ENCODE data around the gene TRAP1.
"Not testable (repeated sequence)": the region's sequence is repeated elsewhere in the genome, so short reads cannot be mapped to it uniquely, and the experiment has no call there.

Gene TRAP1

DNA sequence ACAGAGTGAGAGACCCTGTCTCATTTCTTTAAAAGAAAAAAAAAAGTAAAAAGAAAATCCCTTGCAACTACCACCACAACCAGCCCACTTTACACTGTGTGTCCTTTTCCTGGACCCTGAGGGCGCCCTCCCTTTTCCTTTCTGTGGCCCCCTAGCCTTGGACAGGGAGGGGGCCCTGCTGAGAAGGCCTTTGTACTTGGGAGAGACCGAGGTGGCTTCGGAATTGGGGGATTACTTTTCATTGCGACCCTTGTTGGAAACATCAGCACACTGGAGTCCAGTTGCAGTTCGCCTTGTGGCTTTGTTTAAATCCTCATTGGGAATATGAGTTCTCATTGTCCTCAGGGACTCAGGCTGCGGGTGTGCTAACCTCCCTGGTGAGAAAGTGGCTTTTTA lies 72.2 kb downstream of the TRAP1 start:
- no peak for FAIRE-seq

DNA sequence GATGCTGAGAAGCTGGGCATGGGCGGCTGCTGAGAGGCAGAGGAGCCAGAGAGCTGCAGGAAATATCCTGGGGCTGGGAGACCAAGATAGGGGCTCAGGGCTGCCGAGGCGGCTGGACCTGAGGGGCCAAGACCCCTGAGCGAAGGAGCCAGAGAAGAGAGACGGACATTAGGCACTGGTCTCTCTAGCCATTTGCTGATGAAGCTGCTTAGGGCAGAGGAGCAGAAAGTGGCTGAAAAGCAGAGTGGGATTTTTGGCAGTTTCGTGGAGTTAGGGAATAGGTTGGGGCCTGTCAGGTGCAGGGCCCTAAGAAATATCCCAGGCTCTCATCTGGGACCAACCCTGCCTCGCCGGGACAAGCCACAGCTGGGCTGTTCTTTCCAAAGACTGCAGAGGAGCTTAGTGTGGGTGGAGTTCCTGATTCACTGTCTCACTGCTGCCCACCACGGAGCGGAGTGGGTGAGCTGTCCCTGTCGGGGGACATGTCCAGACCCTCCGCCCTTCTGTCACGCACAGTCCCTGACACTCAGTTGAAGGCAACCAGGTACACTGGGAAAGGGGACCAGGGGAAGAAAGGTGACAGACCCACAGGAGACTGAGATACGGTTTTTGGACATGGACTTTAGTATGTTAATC lies 74.1 kb downstream of the TRAP1 start:
- FAIRE-seq = no peak

DNA sequence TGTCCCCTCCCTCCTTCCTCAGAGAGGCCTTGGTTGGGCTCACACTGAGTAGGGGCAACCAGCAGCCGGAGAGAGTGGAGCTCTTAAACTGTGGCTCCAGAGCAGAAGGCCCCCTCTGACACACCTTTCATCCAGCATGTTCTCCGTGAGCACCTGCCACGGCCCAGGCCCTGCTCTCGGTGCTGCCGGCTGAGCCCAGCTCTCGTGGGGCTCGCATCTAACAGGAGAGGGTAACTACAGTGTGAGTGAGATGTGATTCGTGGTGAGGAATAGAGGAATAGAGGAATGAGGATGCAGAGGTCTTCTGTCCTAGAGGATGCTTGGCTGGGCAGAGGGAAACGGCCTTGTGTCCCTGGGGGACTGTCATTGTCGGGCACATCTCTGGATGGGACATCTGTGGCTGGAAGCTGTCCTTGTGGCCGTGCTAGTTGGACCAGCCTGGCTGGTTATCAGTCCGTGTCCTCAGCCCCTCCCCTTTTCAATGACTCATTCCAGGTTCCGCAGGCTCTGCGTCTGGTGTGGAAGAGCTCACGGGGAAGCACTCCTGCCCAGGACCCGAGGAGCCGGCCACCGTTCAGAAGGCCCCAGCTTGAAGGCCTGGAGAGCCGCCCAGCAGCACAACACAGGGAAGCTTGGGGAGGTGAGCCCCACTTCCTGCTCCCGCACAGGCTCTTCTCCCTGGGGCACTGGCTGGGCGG lies 74.8 kb downstream of the TRAP1 start:
- no peak for FAIRE-seq

DNA sequence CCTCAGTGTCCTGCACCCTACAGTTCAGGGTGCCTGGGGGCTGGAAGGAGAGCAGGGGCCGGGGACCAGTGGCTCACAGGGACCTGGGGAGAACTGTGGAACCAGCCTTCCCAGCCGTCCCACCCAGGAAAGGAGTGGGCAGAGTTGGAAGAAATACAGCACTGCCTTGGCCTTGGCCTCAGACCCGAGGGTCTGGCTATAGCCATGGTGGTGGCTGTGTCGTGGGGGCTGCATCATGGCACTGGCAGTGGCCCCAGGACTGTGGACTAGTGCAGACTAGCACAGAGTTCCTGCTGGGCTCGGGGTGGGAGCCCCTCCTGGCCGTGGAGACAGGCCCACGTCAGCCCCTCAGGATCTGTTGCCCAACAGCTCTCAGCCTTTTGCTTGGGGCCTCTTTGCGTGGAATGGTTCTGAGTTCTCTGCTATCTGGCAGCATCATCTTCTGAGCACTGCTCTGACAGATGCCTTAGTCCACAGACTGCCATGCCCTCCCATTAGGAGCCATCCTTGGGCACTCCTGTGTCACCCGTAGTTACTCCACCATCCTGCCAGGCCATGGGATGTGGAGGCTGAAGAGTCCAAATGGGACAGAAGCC lies 75.4 kb downstream of the TRAP1 start:
- FAIRE-seq = no peak

DNA sequence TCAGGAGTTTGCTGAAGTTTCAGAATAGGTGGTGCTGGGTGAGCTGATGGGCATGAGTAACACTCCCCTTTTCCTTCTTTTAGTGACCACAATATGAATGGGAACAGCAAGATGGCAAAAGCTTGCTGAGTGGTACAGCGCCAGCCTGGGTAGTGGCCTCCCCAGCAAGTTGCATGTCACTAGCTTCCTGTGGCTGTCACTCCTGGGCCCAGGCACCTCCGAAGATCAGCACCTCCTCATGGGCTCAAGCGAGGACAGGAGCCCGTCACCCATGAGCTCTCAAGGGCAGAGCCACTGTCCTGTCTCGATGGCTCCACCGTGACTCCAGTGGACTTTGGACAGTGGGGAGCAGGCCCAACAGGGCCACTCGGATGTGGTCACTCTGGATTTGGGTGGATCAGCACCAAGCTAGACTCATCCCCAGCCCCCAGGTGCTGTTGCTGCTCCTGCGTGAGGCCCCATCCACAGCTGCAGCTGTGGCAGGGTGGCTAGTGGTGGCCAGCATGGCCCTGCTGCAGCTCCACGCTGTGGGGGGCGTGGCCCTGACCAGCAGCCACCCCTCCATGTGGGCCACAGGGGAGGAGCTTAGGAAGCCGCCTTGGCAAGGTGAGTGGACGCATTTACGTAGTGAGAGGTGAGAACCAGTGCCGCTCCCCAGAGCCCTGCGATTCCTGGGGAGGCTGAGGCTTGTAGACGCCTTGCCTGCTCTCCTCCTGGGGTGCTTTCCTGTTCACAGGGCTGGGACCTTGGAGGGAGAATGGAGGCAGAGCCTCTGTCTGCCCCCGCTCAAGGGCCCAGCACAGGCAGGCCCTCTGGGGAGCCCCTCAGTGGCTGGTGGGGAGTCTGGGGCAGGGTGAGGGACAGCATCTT lies 76.5 kb downstream of the TRAP1 start:
- no peak for FAIRE-seq

DNA sequence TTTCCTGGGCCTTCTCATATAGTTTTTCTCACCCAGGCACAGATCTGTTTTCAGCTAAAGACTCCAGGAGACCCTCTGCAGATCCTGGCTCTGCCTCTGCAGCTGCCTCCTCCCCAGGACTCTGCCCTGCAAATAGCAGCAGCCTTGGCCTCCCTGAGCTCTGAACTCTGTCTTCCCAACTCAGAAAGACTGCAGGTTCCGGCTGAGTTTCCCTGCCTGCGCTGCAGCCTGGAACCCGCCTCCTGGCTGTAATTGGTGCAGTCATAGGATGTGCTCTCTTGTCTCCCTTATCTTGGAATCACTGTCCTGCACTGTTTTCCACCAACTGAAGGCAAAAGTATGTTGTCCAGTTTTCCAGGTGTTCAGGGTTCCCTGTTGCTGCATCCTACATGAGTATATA lies 77.1 kb downstream of the TRAP1 start:
- FAIRE-seq = no peak

DNA sequence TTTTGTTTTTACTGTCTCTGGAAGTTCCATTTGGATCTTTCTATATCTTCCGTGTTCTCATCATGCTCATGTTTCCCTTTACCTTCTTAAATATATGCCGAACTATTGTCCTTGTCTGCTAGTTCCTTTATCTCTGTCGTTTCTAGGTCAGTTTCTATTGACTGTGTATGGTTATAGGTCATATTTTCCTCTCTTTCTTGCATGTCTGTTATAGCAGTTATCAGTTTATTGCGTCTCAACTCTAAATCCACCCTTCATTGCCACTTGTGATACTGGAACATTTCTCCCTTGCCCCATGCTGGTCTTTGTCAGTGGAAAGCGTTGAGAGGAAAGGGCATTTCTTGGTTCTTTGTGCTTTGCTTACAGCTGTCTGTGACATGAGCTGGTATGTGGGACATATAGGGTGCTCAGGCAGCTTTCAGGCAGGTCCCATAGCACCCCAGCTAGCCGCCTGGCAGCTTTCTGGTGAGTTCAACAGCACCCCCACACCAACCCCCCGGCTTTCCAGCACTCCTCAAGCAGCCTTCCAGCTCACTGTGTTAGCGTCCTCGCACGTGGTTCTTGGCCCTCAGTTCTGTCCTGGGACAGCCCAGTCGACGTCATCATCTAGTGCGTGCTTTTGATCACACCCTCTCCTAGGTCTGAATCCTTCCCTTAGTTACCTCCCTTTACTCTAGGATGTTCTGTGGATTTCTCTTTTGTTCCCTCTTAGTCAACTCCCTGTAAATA lies 78.2 kb downstream of the TRAP1 start:
- FAIRE-seq = no peak

DNA sequence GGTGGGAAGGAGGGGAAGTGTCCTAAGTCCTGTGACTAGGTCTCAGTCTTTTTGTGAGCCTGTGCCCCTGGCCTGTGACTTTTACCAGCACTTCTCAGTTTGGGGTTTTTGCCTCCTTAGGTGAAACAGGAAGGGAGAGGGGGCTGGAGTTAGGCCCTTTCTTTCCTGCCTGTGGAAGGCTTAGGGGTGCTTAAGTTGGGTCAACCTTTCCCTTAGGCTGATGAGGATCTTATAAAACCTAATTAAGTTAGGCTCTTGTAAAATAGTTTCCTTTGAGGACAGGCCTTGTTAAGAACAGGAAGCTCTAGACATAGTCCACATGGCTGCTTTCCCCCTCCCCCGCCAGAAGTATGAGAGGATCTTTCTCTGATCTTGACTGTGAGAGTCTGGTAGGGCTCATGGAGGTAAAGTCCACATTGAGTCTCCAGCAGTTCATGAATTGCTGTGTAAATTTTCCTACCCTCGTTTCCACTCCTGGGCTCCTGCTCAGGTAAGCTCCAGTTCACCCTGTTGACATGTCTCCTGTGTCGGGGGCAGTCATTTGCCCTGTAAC lies 79.9 kb downstream of the TRAP1 start:
- no peak for FAIRE-seq

DNA sequence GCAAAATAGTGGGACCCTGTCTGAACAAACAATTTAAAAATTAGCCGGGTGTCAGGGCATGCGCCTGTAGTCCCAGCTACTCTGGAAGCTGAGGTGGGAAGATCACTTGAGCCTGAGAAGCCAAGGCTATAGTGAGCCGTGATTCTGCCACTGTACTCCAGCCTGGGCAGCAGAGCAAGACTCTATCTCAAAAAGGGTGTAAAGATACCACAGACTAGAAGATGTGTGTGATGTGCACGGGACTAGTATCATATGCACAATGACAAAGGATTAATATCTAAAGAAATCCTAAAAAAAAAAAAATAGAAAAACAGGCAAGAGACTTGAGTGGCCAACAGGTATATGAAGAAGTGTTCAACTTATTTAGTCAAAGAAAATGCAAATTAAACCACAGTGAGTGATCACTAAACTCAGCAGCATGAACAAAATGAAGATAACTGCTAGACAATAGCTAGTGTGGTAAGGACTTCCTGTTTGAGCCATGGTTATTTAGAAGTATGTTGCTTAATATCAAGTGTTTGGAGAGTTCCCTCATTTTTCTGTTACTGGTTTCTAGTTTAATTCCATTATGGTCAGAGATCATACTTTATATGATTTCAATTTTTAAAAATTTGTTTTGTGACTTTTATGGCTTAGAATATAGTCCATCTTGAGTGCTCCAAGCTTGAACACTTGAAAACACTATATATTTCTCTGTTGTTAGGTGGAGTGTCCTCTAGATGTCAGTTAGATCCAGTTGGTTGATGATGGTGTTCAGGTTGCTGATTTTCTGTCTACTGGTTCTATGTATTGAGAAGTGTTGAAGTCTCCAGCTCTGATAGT lies 91.2 kb downstream of the TRAP1 start:
- FAIRE-seq = peak; percentile 65

DNA sequence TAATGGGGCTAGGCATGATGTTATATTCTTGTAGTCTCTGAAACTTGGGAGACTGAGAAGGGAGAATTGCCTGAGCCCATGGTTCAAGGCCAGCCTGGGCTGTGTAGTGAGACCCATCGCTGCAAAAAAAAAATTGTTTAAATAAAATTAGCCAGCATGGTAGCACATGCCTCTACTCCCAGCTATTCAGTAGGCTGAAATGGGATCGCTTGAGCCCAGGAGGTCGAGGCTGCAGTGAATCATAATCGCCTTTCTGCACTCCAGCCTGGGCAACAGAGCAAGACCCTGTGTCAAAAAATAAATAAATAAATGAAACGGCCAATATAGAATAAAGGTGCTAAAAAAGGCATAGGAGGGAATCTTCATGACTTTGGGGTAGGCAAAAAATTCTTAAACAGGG lies 92.0 kb downstream of the TRAP1 start:
- no peak for FAIRE-seq

DNA sequence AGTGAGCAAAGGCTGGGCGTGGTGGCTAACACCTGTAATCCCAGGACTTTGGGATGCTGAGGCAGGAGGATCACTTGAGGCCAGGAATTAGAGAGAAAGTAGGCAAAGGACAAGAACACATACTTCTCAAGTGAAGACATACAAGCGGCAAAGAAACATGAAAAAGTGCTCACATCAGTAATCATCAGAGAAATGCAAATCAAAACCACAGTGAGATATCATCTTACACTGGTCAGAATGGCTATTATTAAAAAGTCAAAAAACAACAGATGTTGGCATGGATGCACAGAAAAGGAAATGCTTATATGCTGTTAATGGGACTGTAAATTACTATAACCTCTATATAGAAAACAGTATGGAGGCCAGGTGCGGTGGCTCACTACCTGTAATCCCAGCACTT lies 93.7 kb downstream of the TRAP1 start:
- FAIRE-seq = no peak

DNA sequence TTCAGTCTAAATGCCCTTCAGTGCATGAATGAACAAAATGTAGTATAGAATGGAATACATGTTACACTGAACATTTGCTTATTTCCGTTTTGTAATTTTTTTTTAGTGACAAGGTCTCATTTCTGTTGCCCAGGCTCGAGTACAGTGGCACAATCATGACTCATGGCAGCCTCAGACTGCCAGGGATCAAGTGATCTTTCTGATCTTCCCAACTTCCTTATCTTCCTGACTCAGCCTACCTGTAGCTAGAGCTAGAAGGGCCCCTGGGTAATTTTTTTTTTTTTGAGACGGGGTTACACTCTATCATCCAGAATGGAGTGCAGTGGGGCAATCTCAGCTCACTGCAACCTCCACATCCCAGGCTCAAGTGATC lies 98.6 kb downstream of the TRAP1 start:
- FAIRE-seq = no peak

DNA sequence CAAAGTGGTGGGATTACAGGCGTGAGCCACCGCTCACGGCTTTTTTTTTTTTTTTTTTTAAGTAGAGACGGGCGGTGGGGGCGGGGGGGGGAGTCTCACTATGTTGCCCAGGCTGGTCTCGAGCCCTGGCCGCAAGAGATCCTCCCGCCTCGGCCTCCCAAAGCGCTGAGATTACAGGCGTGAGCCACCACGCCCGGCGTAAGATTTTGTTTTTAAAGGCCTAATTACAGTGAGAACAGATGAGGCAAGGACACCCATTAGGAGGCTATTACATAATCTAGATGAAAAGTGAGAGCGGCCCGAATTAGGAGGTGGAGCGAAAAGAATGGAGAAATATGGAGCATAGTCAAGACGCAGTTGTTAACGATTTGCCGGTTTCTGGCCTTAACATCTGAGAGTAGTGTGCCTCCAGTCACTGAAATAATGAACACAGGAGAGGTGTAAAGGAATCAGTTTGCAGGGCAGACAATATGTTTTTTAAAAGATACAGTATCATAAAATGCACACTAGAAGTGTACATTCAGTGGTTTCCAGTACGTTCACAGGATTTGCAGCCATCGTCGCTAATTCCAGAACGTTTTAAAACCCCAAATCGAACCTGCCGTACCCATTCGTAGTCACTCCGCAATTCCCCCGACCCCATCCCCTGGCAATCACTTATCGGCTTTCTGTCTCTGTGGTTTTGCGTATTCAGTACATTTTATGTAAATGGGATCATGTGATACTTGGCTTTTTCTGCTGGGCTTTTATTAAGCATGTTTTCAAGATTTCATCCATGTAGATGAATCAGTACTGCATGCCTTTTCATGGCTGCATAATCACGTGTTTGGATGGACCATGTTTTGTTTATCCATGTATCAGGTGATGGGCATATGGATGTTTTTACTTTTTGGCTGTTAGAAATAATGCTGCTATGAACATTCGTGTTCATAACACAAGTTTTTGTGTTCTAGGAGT lies 104.5 kb downstream of the TRAP1 start:
- FAIRE-seq = no peak

DNA sequence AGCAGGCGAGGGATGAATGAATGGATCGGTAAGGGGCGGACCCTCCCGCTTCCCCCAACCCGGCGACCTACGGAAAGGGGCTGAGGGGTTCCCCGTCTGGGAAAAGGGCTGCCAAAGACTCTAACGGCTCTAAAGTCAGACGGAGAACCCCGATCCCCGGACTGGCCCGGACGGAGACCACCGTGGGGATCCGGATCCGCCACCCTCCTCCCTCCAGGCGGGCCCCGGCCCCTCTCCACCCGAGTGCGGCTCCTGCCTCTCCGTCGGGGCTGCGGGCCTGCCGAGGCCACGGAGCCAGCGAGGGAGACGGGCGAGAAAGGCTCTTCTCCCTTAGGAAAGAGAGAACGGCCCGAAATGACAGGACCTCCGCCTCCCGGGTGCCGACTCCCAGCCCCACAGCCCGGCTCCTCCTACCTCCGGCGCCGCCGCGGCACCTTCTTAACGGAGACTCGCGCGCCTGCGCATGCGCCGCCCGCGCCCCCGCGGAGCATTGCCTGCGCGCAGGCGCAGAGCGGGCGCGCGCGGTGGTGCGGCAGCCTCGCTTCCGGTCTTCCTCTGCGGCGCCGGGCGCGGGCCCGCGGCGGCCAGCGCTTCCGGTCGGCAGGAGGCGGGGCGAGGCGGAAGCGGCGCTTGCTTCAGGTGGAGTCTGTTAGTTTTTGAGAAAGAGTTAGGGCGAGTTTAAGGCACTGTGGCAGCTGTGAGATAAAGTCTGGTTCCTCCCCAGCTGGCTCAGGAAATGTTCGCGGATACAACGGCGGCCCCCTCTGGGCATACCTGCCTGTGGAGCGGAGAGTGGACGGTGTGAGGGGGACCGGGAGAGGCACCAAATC lies 106.0 kb downstream of the TRAP1 start, which contains the start of gene SLX4:
Gene SLX4, minus strand, starts transcription at position 461 of the 830 bp plus-strand sequence. CDS start 2,642 bp downstream, outside the sequence.
- no peak for FAIRE-seq

DNA sequence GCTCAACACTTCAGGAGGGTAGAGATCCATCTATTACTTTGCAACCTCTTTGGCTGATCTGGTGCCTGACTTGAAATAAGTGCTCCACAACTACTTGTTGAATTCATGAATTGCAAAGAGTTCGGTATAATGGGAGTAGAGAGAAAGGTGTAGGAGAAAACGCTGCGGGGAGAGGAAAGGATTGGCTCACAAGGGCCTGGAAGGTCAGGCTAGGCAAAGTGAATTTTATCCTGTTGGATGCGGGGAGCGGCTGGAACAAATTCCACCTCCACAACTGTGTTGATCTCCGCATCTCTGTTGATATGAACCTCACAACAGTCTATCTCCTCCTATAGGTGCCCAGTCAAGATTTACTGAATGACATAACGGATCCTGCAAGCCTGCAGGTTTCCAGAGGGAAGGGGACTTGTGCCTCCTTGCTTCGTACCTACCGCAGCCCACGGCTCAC lies 106.6 kb downstream of the TRAP1 start:
- FAIRE-seq = no peak

DNA sequence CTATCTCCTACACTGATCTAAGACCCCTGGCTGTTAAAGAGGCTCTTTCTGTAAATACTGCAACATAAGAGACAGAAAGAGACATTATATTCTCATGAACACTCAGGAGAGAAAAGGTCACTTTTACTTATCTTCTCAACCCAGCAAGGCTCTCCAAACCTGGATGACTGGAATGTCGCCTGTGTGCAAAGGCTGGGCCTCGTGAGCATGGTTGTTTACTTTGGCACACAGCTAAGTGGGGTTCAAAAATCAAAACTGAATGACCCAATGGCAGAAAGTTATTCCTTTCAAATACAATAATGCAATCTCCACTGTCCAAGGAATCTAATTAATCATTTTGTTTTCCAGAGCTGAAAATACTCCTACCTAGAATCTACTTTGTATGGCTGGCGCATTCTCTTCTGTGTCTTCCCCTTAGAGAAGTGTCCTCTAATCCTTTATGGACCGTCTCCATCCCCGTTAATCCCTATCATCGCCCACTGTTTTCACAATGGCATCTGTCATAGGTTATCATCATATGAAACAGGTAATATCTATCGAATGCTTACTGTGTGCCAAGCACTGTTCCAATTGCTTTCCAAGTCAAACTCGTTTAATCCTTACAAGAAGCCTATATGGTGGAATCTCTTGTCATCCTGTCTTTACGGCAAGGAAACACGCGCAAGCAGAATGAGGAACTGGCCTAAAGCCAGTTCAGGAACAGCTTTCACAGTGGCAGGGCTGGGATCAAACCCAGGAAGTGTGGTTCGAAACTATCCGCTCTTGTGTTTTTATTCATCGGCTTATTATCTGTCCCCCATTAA lies 107.2 kb downstream of the TRAP1 start:
- no peak for FAIRE-seq

DNA sequence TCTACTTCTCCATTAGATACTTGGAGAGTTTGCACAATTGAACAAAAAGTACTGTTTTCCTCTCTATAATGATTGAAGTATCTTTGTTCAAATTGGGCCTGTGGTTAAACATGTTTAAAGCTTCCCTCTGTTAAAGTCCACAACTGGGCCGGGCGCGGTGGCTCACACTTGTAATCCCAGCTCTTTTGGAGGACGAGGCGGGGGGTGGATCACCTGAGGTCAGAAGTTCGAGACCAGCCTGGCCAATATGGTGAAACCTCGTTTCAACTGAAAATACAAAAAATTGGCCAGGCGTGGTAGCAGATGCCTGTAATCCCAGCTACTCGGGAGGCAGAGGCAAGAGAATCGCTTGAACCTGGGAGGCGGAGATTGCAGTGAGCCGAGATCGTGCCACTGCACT lies 108.3 kb downstream of the TRAP1 start:
- FAIRE-seq = not testable (repeated sequence)

DNA sequence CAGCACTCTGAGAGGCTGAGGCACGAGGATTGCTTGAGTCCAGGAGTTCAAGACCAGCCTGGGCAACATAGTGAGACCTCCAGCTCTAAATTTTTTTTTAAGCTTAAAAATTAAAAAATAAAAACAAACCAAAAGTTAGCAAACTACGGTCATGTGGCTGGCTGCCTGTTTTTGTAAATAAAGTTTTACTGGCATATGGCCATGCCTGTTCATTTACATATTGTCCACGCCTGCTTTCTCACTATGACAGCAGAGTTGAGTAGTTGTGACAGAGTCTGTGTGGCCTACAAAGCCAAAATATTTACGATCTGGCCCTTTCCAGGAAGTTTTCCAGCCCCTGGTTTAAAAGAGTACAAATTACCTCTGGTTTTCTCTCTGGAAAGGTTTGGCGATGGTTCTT lies 109.3 kb downstream of the TRAP1 start:
- no peak for FAIRE-seq

Data from A204.1 (cell line).